HCT116 (cell line): ENCODE measurements around the gene ASCC1. TPM values are rescaled to one million over a fixed set of nuclear protein-coding genes. Genes with fewer than 3 reads are reported as not detected.

Source experiments
- ATAC-seq: fragments of 200-7000 bp; cut with Tn5 transposase; 2 replicates; pipeline ENCODE4 v1.9.1; 2020; ENCODE audit warnings: mild to moderate bottlenecking, moderate library complexity
- BruUV-seq: library from RNA; stranded (reverse); fragments of 400-500 nt; replicated peaks from 2 replicates; lab custom pipeline; 2021; lab: Mats Ljungman, UMichigan
- CTCF ChIA-PET: fragments of 300-600 bp; sonication (Branson Sonifier 250); formaldehyde crosslinking; loops from one replicate; lab custom pipeline; 2021; ENCODE audit warnings: antibody characterized with exemption; lab: Charles Lee
- POLR2A ChIA-PET: fragments of 300-600, 350-600 bp; sonication (Branson Sonifier 250); formaldehyde crosslinking; loops from one replicate; lab custom pipeline; 2021; ENCODE audit warnings: antibody characterized with exemption; lab: Charles Lee
- RAD21 ChIA-PET, 2 experiments: fragments of 300-600 bp; sonication (Branson Sonifier 250); formaldehyde crosslinking; loops; one replicate each; lab custom pipeline; 2023; ENCODE audit warnings: low total read pairs in 2 of 2; ENCODE audit not compliant: uncharacterized antibody in 2 of 2, unreplicated experiment in 2 of 2, low non-redundant PET in 1 of 2; lab: Charles Lee
- DNase-seq: peaks from one replicate; pipeline ENCODE4 v3.0.0-alpha.2; 2010; ENCODE audit warnings: low read depth, low spot score
- H2AFZ ChIP-seq: fragments of 200-600 bp; shearing (Covaris generic), sonication (generic); 2 replicates; pipeline ENCODE4 v1.6.1; 2017; ENCODE audit warnings: low read depth, mixed run types, mixed read lengths, antibody characterized with exemption, low read length; ENCODE audit not compliant: poor library complexity, severe bottlenecking
- H3K27ac ChIP-seq: 2 replicates; pipeline ENCODE4 v1.5.1; 2012; ENCODE audit warnings: low read depth, low read length
- H3K27me3 ChIP-seq: fragments of 200-600 bp; sonication (generic); 2 replicates; pipeline ENCODE4 v1.6.1; 2016; ENCODE audit warnings: mixed run types, low read length, mixed read lengths; ENCODE audit not compliant: insufficient read depth
- H3K36me3 ChIP-seq, 2 experiments: fragments of 200-500 bp in 1 of 2; fragments of 200-600 bp in 1 of 2; sonication (Bioruptor generic) in 1 of 2; sonication (generic) in 1 of 2; 2 replicates each; pipeline versions ENCODE4 v1.5.1 to v1.6.1; 2014 to 2016; ENCODE audit warnings: low read length in 2 of 2, inconsistent platforms in 1 of 2, mixed read lengths in 1 of 2, mixed run types in 1 of 2; ENCODE audit not compliant: insufficient read depth in 2 of 2, control insufficient read depth in 1 of 2
- H3K4me1 ChIP-seq, 2 experiments: fragments of 200-600 bp in 1 of 2; sonication (generic) in 1 of 2; 2 replicates each; pipeline versions ENCODE4 v1.5.1 to v1.6.1; 2012 to 2017; ENCODE audit warnings: low read length in 2 of 2, inconsistent platforms in 1 of 2, mild to moderate bottlenecking in 1 of 2, mixed read lengths in 1 of 2, mixed run types in 1 of 2, moderate library complexity in 1 of 2; ENCODE audit not compliant: insufficient read depth in 2 of 2, control insufficient read depth in 1 of 2
- H3K4me2 ChIP-seq: fragments of 200-600 bp; sonication (generic); 2 replicates; pipeline ENCODE4 v1.6.1; 2017; ENCODE audit warnings: mixed run types, low read length, mixed read lengths
- H3K4me3 ChIP-seq, 2 experiments: fragments of 200-600 bp in 1 of 2; sonication (generic) in 1 of 2; replicated peaks in 1 of 2; 2 replicates each; pipeline ENCODE4 v1.5.1; 2011 to 2016; ENCODE audit warnings: low read length in 2 of 2, control low read depth in 1 of 2, low read depth in 1 of 2, mild to moderate bottlenecking in 1 of 2, mixed read lengths in 1 of 2, mixed run types in 1 of 2
- H3K79me2 ChIP-seq: fragments of 200-600 bp; sonication (generic); 2 replicates; pipeline ENCODE4 v1.6.1; 2017; ENCODE audit warnings: mild to moderate bottlenecking, mixed run types, low read length, moderate library complexity, mixed read lengths; ENCODE audit not compliant: insufficient read depth
- H3K9ac ChIP-seq: fragments of 200-600 bp; sonication (generic); 2 replicates; pipeline ENCODE4 v1.6.1; 2016; ENCODE audit warnings: low read length, mixed read lengths
- H3K9me2 ChIP-seq: fragments of 200-600 bp; sonication (generic), shearing (Covaris generic); 2 replicates; pipeline ENCODE4 v1.6.1; 2017; ENCODE audit warnings: mixed run types, mild to moderate bottlenecking, moderate library complexity; ENCODE audit not compliant: insufficient read depth
- H3K9me3 ChIP-seq, 2 experiments: fragments of 200-500 bp in 1 of 2; fragments of 200-600 bp in 1 of 2; sonication (Bioruptor generic) in 1 of 2; sonication (generic) in 1 of 2; 2 replicates each; pipeline ENCODE4 v1.6.1; 2014 to 2017; ENCODE audit warnings: low read length in 2 of 2, mixed read lengths in 2 of 2, inconsistent platforms in 1 of 2, low read depth in 1 of 2, mild to moderate bottlenecking in 1 of 2, mixed run types in 1 of 2, moderate library complexity in 1 of 2; ENCODE audit not compliant: control insufficient read depth in 1 of 2, insufficient read depth in 1 of 2
- H4K20me1 ChIP-seq: fragments of 200-600 bp; sonication (generic), shearing (Covaris generic); 2 replicates; pipeline ENCODE4 v1.6.1; 2017; ENCODE audit warnings: mixed run types, mild to moderate bottlenecking, moderate library complexity; ENCODE audit not compliant: insufficient read depth
- ATF3 ChIP-seq: IDR thresholded peaks from 2 replicates; pipeline ENCODE4 v1.6.1; 2012
- EGR1 ChIP-seq: IDR thresholded peaks from 2 replicates; pipeline ENCODE4 v1.6.1; 2012; ENCODE audit warnings: low read depth
- ELF1 ChIP-seq: IDR thresholded peaks from 2 replicates; pipeline ENCODE4 v1.6.1; 2012; ENCODE audit warnings: low read depth, borderline replicate concordance
- EZH2 ChIP-seq: fragments of 200-600 bp; sonication (generic); IDR thresholded peaks from 2 replicates; pipeline ENCODE4 v1.6.1; 2017; ENCODE audit warnings: antibody characterized with exemption, mixed run types
- EZH2phosphoT487 ChIP-seq: fragments of 200-600 bp; IDR thresholded peaks from 2 replicates; pipeline ENCODE4 v1.6.1; 2018; ENCODE audit warnings: antibody characterized with exemption, borderline replicate concordance
- FOSL1 ChIP-seq: IDR thresholded peaks from 2 replicates; pipeline ENCODE4 v1.6.1; 2012; ENCODE audit warnings: low read depth
- JUND ChIP-seq: IDR thresholded peaks from 2 replicates; pipeline ENCODE4 v1.6.1; 2012
- POLR2A ChIP-seq: IDR thresholded peaks from 2 replicates; pipeline ENCODE4 v1.7.0; 2011; ENCODE audit warnings: borderline replicate concordance; ENCODE audit not compliant: insufficient read depth, insufficient read length; ENCODE audit errors: extremely low read depth
- POLR2AphosphoS5 ChIP-seq: IDR thresholded peaks from 2 replicates; pipeline ENCODE4 v1.6.1; 2011; ENCODE audit warnings: mild to moderate bottlenecking, low read depth, low read length, moderate library complexity
- RAD21 ChIP-seq: IDR thresholded peaks from 2 replicates; pipeline ENCODE4 v1.6.1; 2012; ENCODE audit warnings: low read depth, mild to moderate bottlenecking
- REST ChIP-seq: IDR thresholded peaks from 2 replicates; pipeline ENCODE4 v1.6.1; 2012; ENCODE audit warnings: low read depth
- SIN3A ChIP-seq: IDR thresholded peaks from 2 replicates; pipeline ENCODE4 v1.6.1; 2012; ENCODE audit warnings: low read depth
- TCF7L2 ChIP-seq: IDR thresholded peaks from 2 replicates; pipeline ENCODE4 v1.7.0; 2011; ENCODE audit warnings: borderline replicate concordance, inconsistent platforms; ENCODE audit not compliant: insufficient read depth, insufficient read length; ENCODE audit errors: extremely low read depth
- YY1 ChIP-seq: IDR thresholded peaks from 2 replicates; pipeline ENCODE4 v1.6.1; 2011; ENCODE audit warnings: low read length, low read depth, moderate library complexity, mild to moderate bottlenecking; ENCODE audit not compliant: insufficient replicate concordance; ENCODE audit errors: extremely low read depth
- ZFX ChIP-seq: fragments of 450-650 bp; IDR thresholded peaks from 2 replicates; pipeline ENCODE4 v1.6.1; 2017
- ZNF274 ChIP-seq: fragments of 200-500 bp; sonication (Bioruptor generic); IDR thresholded peaks from 2 replicates; pipeline ENCODE4 v1.6.1; 2014; ENCODE audit warnings: mild to moderate bottlenecking, low read depth, low read length, inconsistent platforms
- intact Hi-C: fragments of 100-400 bp; cut with micrococcal nuclease; formaldehyde crosslinking; loops from 2 replicates; pipeline ENCODE4 v1.10.0; 2022
- total RNA-seq: library from RNA; stranded (reverse); gene quantifications from one replicate; pipeline ENCODE4 v1.2.1, GENCODE V29; 2021; ENCODE audit not compliant: unreplicated experiment

ASCC1 gene
- total RNA-seq, 1 experiment from 2014 or later = 34.5 TPM

- TF ChIP-seq REST (no peak), FOSL1 (no peak), YY1 (no peak), JUND (no peak), ZNF274 (no peak)
Observed at GRCh38 chr10:72089618-72090017, 126.5 kb downstream of the ASCC1 start (continued).

- RAD21 ChIA-PET = no interaction called here
- Histone ChIP-seq H3K9me2 (no peaks in the 10 kb centered on the region), H3K27ac (no peak overlapping the region), H3K9me3 (no peaks in the 10 kb centered on the region), H3K27me3 (no peaks in the 10 kb centered on the region), H4K20me1 (no peaks in the 10 kb centered on the region), H3K9ac (no peak overlapping the region), H3K4me1 (peaks cover 0 to 20% of the 10 kb centered on the region in 2 experiments; a peak in 2 of 4 replicates), H3K4me3 (no peak overlapping the region), H3K4me2 (no peak overlapping the region), H2AFZ (no peak overlapping the region), H3K79me2 (no peaks in the 10 kb centered on the region), H3K36me3 (no peaks in the 10 kb centered on the region)
- TF ChIP-seq ATF3 (no peak), SIN3A (no peak), POLR2AphosphoS5 (no peak), EZH2 (no peak), RAD21 (no peak), REST (no peak), ZNF274 (no peak), FOSL1 (no peak), ZFX (no peak), TCF7L2 (no peak), POLR2A (no peak), ELF1 (no peak), EZH2phosphoT487 (no peak), YY1 (no peak), EGR1 (no peak)
- no TSS peak for BruUV-seq
- POLR2A ChIA-PET = no interaction called here
- DNase-seq = no peak
- CTCF ChIA-PET = no interaction called here
- intact Hi-C loops = no loop called here
- no peak for ATAC-seq
Observed at GRCh38 chr10:72088889-72089575, 127.0 kb downstream of the ASCC1 start.
